ENCODE results near the gene IGFALS.

IGFALS gene

GRCh38 chr16:1766701-1767100 lies 26.8 kb downstream of the IGFALS start:
- DNase-seq: no peak

GRCh38 chr16:1766231-1766630 lies 27.3 kb downstream of the IGFALS start:
- DNase-seq: no peak

DNA sequence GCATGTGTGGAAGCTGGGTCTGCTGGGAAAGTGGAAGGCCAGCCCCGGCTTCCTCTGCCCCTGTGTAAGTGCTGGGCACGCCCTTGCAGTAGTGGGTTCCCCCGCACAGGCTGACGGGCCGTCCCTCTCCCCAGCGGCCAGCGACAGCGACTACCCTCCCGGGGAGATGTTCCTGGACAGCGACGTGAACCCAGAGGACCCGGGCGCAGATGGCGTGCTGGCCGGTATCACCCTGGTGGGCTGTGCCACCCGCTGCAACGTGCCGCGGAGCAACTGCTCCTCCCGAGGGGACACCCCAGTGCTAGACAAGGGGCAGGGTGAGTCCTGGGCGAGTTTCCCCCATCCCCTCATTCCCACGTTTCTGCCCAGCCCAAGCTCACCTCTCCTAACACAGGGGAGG lies 27.7 kb downstream of the IGFALS start:
- DNase-seq: no peak

DNA sequence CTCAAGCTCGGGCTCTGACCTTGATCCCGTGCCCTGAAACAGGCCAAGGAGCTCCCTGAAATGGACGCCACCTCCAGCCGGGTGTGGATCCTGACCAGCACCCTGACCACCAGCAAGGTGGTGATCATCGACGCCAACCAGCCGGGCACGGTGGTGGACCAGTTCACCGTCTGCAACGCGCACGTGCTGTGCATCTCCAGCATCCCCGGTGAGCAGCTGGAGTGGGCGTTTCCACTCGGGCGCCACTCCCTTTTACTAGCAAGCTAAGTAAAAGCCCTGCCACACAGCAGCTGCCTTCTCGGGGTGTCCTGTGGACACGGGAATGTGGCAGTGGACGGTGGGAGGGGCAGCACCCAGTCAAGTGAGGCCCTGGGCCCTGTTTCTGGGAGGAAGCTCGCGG lies 28.5 kb downstream of the IGFALS start:
- DNase-seq: no peak

DNA sequence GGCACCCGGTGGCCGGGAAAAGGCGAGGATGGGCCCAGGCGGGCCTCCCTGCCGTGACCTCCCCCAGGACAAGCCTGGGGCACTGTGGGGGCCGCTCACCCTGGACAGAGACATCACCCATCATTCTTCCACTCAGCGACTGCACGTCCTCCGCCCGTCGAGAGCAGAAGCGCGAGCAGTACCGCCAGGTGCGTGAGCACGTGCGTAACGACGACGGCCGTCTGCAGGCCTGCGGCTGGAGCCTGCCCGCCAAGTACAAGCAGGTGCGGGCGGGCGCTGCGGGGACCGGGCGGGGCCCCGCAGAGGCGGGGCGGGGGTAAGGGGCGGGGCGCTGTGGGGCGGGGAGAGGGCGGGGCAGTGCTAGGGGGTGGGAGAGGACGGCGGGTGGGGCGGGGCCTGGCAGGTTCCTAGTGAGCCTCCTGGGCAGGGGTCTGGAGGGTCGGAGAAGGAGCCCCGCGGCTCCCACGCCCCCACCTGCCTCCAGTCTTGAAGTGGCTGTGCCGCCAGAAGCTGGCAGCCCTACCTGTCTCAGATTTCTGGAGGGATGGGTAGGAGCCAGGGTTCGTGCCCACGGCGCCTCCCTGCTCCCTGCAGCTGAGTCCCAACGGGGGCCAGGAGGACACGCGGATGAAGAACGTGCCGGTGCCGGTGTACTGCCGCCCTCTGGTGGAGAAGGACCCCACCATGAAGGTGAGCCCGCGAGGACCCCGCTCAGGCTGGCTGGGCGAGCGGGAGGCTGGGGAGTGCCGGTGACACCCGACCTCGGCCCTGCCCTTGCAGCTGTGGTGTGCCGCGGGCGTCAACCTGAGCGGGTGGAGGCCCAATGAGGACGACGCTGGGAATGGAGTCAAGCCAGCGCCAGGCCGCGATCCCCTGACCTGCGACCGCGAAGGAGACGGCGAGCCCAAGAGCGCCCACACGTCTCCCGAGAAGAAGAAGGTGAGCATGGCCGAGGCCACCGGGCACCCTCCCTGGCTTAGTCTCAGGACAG lies 29.7 kb downstream of the IGFALS start:
- peak in 3 of 51 donors; percentile 16 to 27 (median 16) for DNase-seq

DNA sequence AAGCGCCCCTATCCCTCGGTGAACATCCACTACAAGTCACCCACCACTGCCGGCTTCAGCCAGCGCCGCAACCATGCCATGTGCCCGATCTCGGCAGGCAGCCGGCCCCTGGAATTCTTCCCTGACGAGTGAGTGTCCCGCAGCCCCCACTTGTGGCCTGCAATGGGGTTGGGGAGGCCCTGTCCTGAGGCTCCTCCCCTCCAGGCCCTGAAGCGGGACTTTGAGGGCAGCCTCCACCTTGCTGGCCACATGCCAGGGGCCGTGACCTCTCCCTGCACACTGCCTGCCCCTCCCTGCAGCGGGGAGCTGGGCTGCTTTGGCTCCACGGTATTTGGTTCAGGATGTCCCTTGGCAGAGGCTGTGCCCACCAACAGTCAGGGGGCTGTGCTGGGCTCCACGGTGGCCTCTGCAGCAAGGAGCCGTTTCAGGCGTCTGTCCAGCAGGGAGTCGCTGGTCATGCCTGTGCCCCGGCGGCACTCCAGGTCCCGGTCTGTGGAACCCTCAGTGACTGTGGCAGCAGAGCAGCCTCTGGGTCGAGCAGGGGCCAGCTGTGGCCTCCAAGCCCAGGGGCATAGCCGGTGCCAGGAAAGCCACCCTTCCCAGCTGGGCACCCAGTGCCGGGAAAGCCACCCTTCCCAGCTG lies 30.5 kb downstream of the IGFALS start:
- no peak for DNase-seq

GRCh38 chr16:1762196-1762878 lies 31.2 kb downstream of the IGFALS start:
- no peak for DNase-seq

DNA sequence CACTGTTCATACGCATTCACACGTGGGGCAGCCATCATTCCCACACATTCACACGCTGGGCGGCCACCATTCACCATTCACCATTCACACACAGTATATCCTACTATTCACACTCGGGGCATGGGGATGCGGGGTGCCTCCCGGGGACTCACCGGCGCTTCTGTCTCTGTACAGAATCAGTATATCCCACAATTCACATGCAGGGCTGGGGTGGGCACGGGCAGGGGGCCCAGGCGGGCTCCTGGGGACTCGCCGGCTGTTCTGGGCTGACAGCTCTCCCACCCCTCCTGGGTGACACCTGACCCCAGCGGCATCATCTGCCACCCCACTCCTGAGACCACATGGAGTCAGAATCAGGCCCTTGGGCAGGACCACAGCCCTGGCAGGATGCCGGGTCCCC lies 31.8 kb downstream of the IGFALS start:
- DNase-seq: no peak

GRCh38 chr16:1760911-1761310 lies 32.6 kb downstream of the IGFALS start:
- DNase-seq: no peak

DNA sequence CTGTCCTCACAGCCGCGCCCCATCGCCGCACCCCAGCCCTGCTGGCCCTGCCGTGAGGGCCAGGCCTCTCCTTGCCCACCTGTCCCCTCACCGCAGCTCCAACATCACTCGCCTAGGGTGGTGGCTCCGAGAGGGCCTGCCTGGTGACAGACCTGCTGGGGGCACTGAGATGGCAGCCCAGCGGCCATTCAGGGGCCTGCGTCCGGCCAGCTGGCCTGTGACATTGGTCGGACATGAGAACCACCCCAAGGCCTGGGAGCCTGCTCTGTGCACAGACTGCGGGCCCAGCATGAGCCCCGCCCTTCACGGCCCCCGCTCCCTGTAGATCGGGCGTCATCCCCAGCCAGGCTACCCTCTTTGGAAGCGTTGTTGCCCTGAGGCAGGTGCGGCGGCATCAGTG lies 34.0 kb downstream of the IGFALS start:
- DNase-seq: no peak

GRCh38 chr16:1758923-1759322 lies 34.6 kb downstream of the IGFALS start:
- DNase-seq: no peak

GRCh38 chr16:1757714-1758461 lies 35.6 kb downstream of the IGFALS start:
- DNase-seq: no peak

DNA sequence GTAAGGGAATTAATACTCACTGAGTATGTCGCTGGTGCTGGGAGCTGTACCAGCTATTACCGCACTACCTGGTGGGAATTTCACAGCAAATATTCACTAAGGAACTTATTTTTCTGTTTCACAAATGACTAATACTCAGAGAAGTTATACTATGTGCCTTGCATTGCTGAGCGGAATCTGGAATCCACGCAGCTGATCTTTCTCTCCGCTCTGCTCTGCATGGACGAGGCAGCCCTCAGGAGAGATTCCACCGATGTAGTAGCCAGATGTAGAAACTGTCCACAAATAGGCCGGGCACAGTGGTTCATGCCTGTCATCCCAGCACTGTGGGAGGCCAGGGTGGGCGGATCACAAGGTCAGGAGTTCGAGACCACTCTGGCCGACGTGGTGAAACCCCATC lies 39.3 kb downstream of the IGFALS start:
- DNase-seq: no peak

- DNase-seq: no peak
Measured at GRCh38 chr16:1752853-1753252, 40.7 kb downstream of the IGFALS start.

DNA sequence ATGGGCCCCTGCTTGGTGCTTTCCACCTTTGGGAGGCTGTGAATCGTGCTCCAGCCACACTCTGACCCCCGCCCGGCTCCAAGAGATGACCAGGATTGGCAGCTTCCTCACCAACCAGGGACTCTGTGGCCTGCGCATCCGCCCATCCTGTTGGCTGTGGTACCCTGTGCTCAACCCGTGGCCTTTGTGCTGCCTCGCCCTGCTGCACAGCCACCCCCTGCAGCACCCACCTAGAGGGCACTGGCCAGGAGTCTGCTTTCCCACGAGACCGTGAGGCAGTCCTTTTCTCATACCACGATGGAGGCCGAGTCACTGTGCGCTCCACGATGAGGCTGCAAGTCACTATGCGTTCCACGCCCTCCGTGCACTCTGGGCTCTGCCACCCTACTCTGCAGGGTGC lies 41.6 kb downstream of the IGFALS start:
- no peak for DNase-seq

DNA sequence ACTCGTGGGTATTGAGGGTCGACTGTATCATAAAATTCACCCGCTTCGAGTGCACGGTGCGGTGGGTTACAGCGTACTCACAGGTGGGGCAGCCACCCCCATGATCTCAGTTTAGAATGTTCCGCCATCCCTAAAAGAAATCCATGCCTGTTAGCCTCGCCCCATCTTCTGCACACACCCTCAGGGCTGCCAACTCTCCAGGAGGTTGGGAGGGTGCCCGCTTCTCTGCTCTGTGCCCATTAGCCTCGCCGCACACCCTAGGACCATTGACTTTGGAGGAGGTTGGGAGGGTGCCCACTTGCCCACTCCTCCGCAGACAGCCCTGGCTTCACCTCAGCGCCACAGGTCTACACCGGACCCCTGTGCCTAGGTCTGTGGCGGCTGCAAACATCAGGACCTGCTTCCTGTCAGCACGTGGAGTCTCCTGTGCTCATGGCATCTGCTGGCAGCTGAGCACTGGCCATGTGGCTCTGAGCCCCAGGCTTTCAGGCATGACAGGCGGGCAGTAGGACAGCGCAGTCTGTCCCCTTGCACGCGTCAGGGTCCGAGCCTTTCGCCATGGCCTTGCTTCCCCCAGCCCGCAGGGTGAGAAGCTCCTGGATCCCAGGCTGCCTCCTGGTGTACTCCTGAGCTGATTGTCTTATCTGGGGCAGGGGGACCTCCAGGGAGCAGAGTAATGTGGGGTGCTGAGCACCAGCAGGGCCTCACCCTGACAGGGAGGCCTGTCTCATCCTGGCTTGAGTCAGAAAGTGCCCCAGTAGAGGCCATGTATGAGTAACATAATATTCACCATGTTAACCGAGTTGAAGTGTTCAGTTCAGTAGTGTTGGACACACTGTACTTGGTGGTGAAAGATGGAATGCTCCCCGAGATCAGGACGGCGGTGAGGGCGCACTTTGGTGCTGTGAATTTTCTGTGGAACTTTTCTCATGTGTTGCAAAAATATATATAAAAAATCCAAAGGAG lies 44.1 kb downstream of the IGFALS start:
- DNase-seq: no peak

DNA sequence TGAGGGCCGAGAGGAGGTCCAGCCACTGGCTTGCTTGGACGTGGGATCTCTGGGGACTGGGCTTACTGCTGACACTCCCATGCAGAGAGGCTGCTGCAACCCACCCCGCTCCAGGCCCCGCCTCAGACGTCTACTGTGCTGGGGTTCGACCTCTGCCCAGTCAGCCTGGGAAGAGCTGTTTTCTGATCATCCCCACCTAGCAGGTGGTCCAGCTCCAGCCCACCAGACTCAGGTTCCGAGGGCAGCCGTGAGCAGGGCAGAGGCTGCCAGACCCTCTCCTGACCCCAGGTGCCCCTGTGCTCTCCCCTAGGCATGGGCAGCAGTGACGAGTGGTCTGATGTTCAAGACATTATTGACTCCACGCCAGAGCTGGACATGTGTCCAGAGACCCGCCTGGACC lies 45.6 kb downstream of the IGFALS start:
- DNase-seq: no peak

DNA sequence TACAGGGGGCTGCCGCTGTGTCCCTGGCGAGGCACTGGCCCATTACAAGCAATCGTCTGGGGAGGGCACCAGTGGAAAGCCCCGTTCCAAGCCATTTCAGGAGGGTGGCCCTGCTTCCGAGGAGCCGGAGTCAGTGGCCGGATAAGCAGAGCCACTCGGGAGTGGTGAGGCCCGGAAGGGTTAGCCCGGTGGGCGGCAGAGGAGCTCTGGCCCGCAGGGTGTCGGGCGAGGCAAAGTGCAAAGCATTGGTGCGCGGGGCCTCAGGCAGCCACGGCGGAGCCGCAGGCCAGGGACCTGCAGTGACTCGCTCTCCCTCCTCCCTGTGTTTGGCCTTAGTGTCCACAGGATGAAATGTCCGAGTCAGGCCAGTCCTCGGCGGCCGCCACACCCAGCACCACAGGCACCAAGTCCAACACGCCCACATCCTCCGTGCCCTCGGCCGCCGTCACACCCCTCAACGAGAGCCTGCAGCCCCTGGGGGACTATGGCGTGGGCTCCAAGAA lies 46.8 kb downstream of the IGFALS start:
- no peak for DNase-seq

DNA sequence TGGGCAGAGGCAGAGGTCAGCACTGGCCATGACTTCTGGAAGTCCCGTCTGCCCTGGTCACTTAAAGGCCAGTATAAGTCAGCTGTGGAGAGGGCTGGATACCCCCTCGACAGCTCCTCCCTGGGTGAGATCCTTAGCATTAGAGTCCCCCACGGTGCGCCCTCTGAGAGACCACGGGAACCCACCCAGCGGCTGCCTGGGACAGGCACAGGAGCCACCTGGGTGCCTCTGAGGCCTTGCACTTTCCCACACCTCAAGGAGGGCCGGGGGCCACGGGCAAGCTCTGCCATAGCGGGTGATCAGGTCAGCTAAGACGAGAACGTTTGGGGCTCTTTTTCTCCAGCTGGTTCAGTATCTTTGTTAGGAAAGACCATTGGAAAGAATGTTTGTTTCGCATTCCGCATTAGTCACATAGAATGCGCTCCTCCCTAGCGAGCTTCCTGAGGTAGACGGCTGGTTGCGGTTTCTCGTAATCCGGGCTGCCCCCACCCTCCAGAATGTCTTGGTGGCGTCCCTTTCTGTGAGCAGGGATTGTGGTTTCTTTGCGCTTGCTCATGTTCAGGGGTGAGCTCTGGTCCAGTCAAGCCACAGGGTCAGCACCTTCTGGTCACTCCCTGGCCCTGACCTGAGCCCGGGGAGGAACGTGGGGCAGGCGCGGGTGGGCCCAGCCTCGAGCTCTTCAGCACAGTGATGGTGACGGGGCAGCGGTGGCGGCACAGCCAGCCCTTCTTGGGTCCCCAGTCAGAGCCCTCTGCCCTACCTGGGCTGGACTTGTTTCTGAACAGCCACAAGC lies 47.4 kb downstream of the IGFALS start:
- no peak for DNase-seq
